Erythroblast (primary cell): Measurements from ENCODE around the gene GAPDHS.

Experiments used
- GATA1 ChIP-seq: IDR thresholded peaks from 2 replicates; pipeline ENCODE4 v1.6.1; 2011; ENCODE audit warnings: low read depth, mild to moderate bottlenecking, control low read depth, low read length, moderate library complexity
- POLR2A ChIP-seq: IDR thresholded peaks from 2 replicates; pipeline ENCODE4 v1.6.1; 2011; ENCODE audit warnings: mild to moderate bottlenecking, low read length

GRCh38 chr19:35513628-35514281, 19.5 kb upstream of the GAPDHS start, which contains the start of gene DMKN:
- TF ChIP-seq POLR2A = no peak
- TF ChIP-seq GATA1 = no peak
